DMS153 (cell line): ENCODE measurements around the gene ICAM2.
"Not testable (repeated sequence)": the region's sequence is repeated elsewhere in the genome, so short reads cannot be mapped to it uniquely, and the experiment has no call there.

Experiments used
- DNase-seq: peaks from one replicate; lab custom pipeline; 2025; lab: John Stamatoyannopoulos, UW

Gene ICAM2

GRCh38 chr17:64042700-64043485 is 22.5 kb upstream of the ICAM2 start:
- DNase-seq, result no peak

GRCh38 chr17:64041912-64042311 is 21.5 kb upstream of the ICAM2 start:
- no peak for DNase-seq

- no peak for DNase-seq
Measured at GRCh38 chr17:64040206-64040605, 19.8 kb upstream of the ICAM2 start.

- DNase-seq, result no peak
Measured at GRCh38 chr17:64039106-64039400, 18.6 kb upstream of the ICAM2 start.

- DNase-seq, result no peak
Measured at GRCh38 chr17:64038331-64039105, 18.1 kb upstream of the ICAM2 start.

- no peak for DNase-seq
Measured at GRCh38 chr17:64037802-64038201, 17.4 kb upstream of the ICAM2 start.

GRCh38 chr17:64037180-64037579 is 16.7 kb upstream of the ICAM2 start:
- DNase-seq, result no peak

GRCh38 chr17:64036198-64036922 is 15.9 kb upstream of the ICAM2 start:
- DNase-seq, result no peak

- no peak for DNase-seq
Measured at GRCh38 chr17:64032081-64032480, 11.6 kb upstream of the ICAM2 start.

- no peak for DNase-seq
Measured at GRCh38 chr17:64028874-64029464, 8.5 kb upstream of the ICAM2 start.

GRCh38 chr17:64025732-64026294 is 5.4 kb upstream of the ICAM2 start:
- DNase-seq, result peak; percentile 74

GRCh38 chr17:64024781-64025731 is 4.6 kb upstream of the ICAM2 start:
- no peak for DNase-seq

GRCh38 chr17:64024215-64024654 is 3.8 kb upstream of the ICAM2 start:
- no peak for DNase-seq

GRCh38 chr17:64022611-64023063 is 2.2 kb upstream of the ICAM2 start:
- no peak for DNase-seq

- not testable (repeated sequence) for DNase-seq
Measured at GRCh38 chr17:64019551-64019961, 877 bp downstream of the ICAM2 start.

GRCh38 chr17:64017381-64017980 is 3.0 kb downstream of the ICAM2 start:
- DNase-seq, result no peak

- DNase-seq, result no peak
Measured at GRCh38 chr17:64016974-64017373, 3.5 kb downstream of the ICAM2 start.

GRCh38 chr17:64016231-64016784 is 4.1 kb downstream of the ICAM2 start:
- DNase-seq, result no peak

GRCh38 chr17:64015447-64015846 is 5.0 kb downstream of the ICAM2 start:
- no peak for DNase-seq
